ENCODE results near the gene SIRPG. TPM values are rescaled to one million over a fixed set of nuclear protein-coding genes. Genes with fewer than 3 reads are reported as not detected.

Gene SIRPG
- total and polyA plus RNA-seq, 2 of the 8 experiments (the other 6 are each of a cell fraction or from before 2014, with no cell fraction given) = 0.08 TPM; not detected in 1

DNA sequence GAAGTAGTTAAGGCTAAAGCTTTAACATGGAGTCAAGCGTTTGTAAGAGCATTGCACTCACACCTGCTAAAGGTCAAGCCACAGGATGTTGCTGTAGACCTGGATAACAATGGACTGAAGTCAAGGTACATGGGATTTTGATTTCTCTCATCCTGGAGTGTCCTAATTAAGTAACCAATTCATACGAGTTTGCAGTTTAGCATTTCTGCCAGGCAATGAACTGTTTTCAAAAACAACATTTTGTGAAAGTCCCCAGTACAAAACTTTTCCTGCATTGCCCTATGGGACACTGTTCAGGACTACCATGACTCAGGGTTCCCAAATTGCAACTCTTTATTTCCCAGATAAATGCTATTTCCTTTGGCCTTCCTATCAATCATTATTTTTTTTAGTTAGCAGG is 20.4 kb downstream of the SIRPG start:
- H3K23ac ChIP-seq (ENCODE audit: insufficient read length) = no peak overlapping the region
- H3K79me2 ChIP-seq (ENCODE audit: control insufficient read depth in 1 of 2, insufficient read depth in 2 of 2, low read length in 2 of 2) = no peaks in the 10 kb centered on the region
- peaks cover 0 to 4% (median 2%) of the 10 kb centered on the region in 4 experiments; a peak in 3 of 7 replicates for H3K4me1 ChIP-seq (replicated peaks in 1 of 4; ENCODE audit: control insufficient read depth in 3 of 4, insufficient read depth in 4 of 4, low read length in 3 of 4)
- H2AK5ac ChIP-seq (ENCODE audit: low read depth, low read length) = no peak overlapping the region
- ChIA-PET CTCF (ENCODE audit: partially characterized antibody) (interaction anchor here (1.0 to 1.4 kb wide), 4 partner anchors 13 to 128 kb away, joined by 3 to 4 read pairs (median 3); no protein-coding TSS in a partner anchor), POLR2A (ENCODE audit: partially characterized antibody) (no interaction called here)
- no peak overlapping the region for H2BK20ac ChIP-seq (ENCODE audit: low read length)
- no peak overlapping the region for H4K91ac ChIP-seq (replicated peaks; ENCODE audit: insufficient read length, low read length)
- no peaks in the 10 kb centered on the region for H4K20me1 ChIP-seq (replicated peaks in 1 of 2; ENCODE audit: control insufficient read depth in 1 of 2, insufficient read depth in 2 of 2, low read length in 2 of 2)
- no peak overlapping the region for H3K9ac ChIP-seq (replicated peaks in 1 of 4; ENCODE audit: extremely low read depth in 1 of 4, low read depth in 3 of 4, low read length in 3 of 4)
- 79% methylated on average over 2 of the region's 2 CpGs; no CpG with 5 or more reads in 1 of the 2 experiments for WGBS, 2 experiments (ENCODE audit: extremely low coverage in 1 of 2, insufficient coverage in 1 of 2, insufficient read length in 1 of 2, insufficient replicate concordance in 2 of 2, low coverage in 1 of 2, low lambda C conversion rate in 2 of 2, missing lambda C conversion rate in 1 of 2)
- no peak overlapping the region for H2AFZ ChIP-seq (ENCODE audit: low read length)
- H3K56ac ChIP-seq (replicated peaks; ENCODE audit: insufficient read length, low read depth, low read length) = no peak overlapping the region
- H3K36me3 ChIP-seq (ENCODE audit: control insufficient read depth in 2 of 4, insufficient read depth in 4 of 4, low read length in 3 of 4) = no peaks in the 10 kb centered on the region
- no peak overlapping the region; the same call in 1 of the 2 replicates for H2BK12ac ChIP-seq (ENCODE audit: low read depth, low read length)
- no peak overlapping the region for H3K4me3 ChIP-seq (ENCODE audit: extremely low read depth in 1 of 4, insufficient read depth in 2 of 4, low read depth in 3 of 4, low read length in 4 of 4)
- no peak overlapping the region for H3K4ac ChIP-seq (replicated peaks; ENCODE audit: insufficient read length, low read depth, low read length)
- no peak overlapping the region for H2BK120ac ChIP-seq (replicated peaks; ENCODE audit: low read depth, low read length)
- FAIRE-seq (no peak), DNase-seq (ENCODE audit: low read depth in 1 of 2, low spot score in 2 of 2) (no peak)
- no peak overlapping the region for H2BK15ac ChIP-seq (ENCODE audit: low read length)
- no peak overlapping the region for H3K18ac ChIP-seq (ENCODE audit: extremely low read depth, low read length)
- H4K8ac ChIP-seq (ENCODE audit: extremely low read depth, insufficient read depth, low read length) = no peak overlapping the region
- no peak overlapping the region for H3K4me2 ChIP-seq (ENCODE audit: insufficient read depth in 1 of 2, low read depth in 2 of 2, low read length in 2 of 2)
- no peak overlapping the region for H2BK5ac ChIP-seq (ENCODE audit: low read depth, low read length)
- H3K9me3 ChIP-seq (ENCODE audit: insufficient read depth in 2 of 2, low read depth in 1 of 2, low read length in 1 of 2) = no peaks in the 10 kb centered on the region
- no peak for TF ChIP-seq ZNF274 (IDR thresholded peaks at IDR 0.05; ENCODE audit: borderline replicate concordance, extremely low read depth, low read length)
- no peak overlapping the region for H4K5ac ChIP-seq (ENCODE audit: insufficient read length, low read depth, low read length)
- H3K27ac ChIP-seq (ENCODE audit: low read depth, low read length) = no peak overlapping the region
- no peaks in the 10 kb centered on the region for H3K27me3 ChIP-seq (replicated peaks in 1 of 4; ENCODE audit: control insufficient read depth in 3 of 4, extremely low read depth in 1 of 4, insufficient read depth in 3 of 4, low read length in 3 of 4)
- no peaks in the 10 kb centered on the region for H3K23me2 ChIP-seq (ENCODE audit: low read depth, low read length)
- H3K79me1 ChIP-seq (ENCODE audit: low read depth, low read length) = no peaks in the 10 kb centered on the region
- H3K14ac ChIP-seq (ENCODE audit: insufficient read length) = no peak overlapping the region
